HG03097 (cell line): ENCODE results near the gene CDH22.

Experiments
- ATAC-seq: cut with Tn5 transposase; IDR thresholded peaks from one replicate; pipeline ENCODE4 v1.9.1; 2021; ENCODE audit not compliant: unreplicated experiment, low FRiP score

CDH22 gene

DNA sequence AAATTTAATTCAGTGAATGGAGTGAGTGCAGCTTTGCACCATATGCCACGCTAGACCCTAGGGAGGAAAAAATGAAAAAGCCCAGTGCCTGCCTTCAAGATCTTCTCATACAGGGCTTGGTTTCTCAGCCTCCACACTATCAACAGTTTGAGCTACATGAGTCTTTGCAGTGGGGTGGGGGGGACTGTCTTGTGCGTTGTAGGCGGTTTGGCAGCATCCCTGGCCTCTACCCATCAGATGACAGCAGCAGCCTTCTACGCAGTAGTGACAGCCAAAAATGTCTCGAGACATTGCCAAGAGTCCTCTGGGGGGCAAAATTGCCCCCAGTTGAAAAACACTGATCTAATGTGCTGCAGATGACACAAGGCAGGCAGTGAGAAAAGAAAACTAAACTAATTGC, 6.2 kb downstream of the CDH22 start:
- ATAC-seq, result no peak

DNA sequence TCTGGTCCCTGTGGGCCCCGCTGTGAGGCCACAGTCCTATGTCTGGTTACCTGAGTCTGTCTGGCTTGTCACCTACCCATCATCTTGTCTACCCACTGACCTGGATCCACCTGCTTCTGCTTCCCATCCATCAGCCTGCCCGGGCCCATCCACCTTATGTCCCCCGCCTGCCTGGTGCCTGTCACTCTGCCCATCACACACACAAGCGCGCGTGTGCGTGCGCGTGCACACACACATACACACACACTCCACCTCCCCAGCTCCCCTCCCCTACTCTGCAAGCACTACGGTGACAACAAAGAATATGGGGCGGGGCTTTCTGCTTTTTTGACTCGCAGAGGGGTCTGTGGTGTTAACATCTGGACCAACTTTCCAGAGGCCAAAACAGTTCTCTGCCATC, 8.0 kb downstream of the CDH22 start:
- ATAC-seq, result no peak

DNA sequence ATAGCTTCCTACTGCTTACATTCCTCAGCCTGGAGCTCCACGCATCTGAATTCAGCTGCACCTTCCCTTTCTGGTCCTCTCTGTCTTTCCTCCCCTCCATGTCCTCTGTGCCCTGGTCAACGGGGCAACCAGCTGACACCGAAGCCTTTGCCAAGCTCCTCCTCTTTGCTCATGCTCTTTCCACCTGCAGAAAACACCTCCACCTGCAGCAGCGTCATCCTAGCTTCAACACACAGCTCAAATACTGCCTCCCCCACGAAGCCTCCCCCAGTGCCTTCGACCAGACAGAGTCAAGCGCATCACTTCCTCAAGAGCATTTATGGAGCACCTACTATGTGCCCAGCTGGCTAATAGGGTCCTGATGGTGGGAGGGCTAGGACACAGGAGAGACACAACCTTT, 9.2 kb downstream of the CDH22 start:
- no peak for ATAC-seq

DNA sequence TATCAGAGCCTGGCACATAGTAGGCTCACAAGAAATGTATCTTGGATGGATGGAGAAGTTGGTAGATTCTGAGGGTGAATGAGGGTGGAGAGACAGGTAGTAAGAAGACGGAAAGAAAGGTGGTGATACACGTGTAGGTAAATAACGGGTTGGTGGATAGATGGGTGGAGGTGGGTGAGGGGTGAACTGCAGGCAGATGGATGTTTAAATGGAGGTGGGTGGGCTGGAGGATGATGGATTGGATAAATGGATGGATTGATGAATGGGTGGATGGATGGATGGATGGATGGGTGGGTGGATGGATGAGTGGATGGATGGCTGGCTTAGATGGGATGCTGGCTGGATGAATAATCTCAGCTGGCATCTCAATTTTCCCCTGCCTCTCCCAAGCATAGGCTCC, 9.9 kb downstream of the CDH22 start:
- no peak for ATAC-seq

DNA sequence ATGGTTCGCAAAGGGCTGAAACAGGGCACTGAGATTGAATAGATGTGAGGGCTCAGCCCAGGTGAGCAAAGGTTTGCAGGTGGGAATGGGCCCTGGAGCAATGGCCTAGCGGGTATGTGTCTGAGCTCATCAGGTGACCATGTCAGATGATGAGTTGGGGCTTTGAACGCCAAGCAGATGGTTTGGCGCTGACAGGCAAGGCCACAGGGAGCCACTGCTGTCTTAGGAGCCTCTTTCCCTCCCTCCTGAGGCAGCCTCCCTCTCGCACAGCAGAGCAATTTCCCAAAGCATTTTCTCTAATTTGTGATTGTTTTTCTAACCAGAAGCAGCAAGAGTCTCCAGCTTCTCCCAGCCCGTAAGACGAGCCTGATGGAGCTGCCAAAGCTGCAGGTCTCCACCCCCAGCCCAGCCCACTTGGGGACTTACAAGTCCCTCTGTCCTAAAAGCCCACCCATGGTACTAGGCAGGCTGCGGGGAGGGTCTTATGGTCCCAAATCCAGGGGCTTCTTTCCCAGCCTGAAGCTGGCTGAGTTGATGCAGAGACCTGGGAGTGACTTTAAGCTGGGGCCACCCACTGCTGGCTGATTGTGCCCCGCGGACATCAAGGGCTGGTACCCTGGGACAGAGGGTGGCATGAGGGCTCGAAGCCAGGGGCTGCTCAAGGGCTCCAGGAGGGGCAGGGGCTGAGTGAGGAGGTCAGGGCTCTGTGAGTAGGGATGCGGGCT, 11.6 kb downstream of the CDH22 start:
- no peak for ATAC-seq

DNA sequence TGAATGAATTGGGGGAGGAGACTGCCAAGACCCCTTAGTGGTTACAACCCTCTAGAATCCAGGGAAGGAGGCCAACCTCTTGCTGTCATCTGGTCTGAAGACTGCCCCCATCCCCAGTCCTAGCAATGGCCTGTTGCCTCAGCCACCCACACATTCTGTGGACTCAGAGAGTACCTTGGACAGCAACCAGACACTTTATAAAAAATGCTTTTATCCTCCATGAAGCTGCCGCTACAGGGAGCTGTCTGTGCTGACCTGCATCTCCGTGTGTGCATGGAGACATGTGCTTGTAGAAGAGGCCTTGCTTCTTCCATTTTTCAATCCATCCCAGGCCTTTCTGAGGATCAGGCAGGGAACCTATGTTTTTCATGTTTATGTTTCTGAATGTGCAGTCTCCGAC, 15.2 kb downstream of the CDH22 start:
- ATAC-seq, result no peak

DNA sequence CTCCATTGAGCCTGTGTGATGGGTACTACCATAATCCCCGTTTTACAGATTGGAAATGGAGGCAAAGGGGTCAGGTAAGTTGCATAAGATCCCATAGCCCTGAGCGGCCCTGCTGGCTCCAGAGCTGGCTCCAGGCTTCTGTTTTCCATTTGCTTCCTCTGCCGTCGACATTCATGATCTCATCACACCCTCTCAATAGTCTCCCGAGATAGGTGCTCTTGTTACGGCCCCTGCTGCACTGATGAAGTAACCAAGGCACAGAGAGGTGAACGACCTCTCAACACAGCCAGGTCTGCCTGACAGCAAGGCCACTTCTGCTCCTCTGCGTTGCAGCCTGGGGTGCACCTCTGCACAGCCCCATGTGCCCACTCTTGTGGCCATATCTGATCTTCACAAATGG, 16.9 kb downstream of the CDH22 start:
- no peak for ATAC-seq

DNA sequence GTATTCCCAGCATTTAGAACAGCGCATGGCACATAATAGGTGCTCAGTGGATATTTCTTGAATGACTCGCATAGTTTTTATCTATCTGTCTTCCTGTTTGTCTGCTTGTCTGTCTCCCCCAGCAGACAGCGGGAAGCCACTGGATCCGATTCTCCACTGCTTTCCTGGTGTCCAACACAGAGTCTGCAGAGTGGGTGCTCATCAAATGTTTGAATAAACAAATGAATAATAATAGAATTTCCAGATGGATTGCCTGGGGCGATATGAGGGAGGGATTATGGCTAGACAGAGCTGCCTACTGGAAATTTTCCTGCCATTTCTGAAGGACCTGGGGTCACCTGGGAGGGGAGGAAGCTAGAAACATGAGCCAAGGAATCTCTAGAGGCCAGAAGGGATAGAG, 18.9 kb downstream of the CDH22 start:
- no peak for ATAC-seq

DNA sequence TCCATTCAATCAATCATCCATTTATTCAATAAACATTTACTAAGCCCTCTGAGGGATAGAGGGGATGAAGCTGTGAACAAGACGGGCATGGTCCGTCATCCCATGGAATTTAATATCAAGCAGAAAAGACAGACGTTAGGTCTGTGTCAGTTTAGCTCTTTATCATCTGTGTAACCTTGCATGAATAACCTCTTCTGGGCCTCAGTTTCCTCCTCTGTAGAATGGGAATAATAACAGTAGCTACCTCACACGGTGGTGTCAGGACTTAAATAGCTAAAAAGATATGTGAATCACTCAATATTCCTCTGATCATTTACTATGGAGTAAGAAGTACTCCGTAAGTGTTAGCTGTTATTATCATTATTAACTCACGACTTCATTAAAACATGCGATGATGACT, 21.3 kb downstream of the CDH22 start:
- ATAC-seq, result no peak

DNA sequence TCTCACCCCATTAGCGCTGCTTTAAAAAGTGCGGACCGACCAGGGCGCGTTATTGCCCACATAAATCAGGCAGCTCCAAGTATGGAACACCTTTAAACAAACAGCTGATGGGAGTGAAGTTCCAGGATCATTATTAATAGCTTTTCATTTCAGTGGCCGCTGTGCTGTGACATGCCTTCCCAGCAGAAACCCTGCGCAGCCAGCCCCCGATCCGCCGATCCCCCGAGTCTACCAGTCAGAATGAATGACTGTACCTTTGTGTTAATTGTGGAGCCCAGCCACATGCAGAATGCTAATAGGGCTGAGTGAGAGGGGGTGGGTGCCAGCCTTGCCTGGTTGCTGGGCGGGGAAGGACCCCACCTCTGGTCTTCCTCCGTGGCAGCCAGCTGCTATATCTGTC, 21.9 kb downstream of the CDH22 start:
- no peak for ATAC-seq

DNA sequence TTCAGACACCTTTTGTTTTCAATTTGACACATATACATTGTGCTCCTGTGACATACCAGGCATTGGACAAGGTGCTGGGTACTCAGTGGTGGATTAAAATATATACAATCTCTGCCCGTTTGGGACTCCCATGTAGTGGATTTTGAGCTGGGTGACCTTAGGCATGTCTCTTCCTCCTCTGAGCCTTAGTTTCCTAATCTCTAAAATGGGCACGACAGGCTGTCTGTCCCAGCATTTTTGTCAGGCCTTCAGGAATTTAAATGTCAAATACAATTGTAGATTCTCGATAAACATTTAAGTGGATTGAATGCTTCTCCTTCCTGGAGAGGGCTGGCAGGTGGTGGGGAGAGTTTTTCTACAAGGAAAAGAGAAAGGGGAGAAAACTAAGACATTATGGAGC, 22.6 kb downstream of the CDH22 start:
- ATAC-seq, result no peak

DNA sequence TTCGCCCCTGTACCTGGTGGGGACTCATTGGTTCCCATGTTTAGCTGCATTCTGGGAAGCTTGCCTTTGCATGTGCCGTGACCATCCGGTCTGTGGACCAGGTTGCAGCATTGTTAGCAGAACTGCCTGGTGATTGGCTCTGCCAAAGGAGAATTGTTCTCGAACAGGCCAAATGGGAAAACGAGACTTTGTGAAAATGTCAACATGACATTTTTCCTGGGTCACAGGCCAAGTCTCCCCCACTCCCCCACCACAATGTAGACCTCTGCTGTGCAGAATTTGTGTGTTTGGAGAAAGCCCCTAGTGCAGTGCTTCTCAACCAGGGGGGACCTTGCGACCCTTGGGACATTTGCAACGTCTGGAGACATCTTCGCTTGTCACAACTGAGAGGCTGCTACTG, 23.2 kb downstream of the CDH22 start:
- no peak for ATAC-seq

DNA sequence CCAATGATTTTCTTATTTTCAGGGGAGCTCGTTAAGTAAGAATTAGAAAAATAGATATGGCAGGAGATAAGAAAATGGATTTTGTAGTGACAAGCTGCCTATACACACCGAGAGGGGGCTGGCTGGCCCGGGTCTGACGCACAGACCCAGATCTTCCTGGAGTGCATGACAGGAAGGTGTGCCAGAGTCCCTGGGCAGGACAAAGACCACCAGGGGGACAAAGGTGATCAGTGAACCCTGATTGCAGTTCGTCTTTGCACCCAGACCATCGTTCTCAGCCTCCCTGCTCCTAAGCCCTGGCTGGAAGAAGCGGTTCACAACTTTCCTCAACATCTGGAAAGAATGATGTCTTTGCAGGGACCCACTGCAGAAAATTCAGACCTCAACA, 24.3 kb downstream of the CDH22 start:
- ATAC-seq, result no peak

DNA sequence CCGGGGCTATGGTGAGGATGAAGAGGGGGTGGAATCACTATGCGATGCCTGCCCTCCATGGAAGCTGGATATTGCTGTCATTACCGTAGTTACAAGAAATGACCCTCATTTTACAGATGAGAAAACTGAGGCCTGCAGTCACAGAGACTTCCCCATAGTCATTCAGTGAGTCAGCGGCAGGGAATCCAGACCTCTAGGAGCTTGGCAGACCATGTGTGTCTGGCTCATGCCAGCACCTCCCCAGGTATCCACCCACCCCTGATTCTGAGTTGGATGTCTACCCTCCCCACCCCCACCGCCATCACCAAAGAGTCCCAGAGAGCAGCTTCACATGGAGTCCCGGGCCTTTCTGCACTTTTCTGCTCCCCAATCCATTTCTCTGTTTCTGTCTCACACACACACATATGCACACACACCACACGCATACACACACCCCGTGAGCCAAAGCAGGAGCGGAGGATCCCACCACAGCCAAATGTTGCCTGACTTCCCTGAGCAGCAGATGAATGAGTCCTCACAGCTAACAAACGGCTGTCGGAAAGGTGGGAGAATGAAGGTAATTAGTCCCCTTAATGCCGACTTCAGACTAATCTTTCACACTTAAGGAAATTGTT, 24.8 kb downstream of the CDH22 start:
- no peak for ATAC-seq

DNA sequence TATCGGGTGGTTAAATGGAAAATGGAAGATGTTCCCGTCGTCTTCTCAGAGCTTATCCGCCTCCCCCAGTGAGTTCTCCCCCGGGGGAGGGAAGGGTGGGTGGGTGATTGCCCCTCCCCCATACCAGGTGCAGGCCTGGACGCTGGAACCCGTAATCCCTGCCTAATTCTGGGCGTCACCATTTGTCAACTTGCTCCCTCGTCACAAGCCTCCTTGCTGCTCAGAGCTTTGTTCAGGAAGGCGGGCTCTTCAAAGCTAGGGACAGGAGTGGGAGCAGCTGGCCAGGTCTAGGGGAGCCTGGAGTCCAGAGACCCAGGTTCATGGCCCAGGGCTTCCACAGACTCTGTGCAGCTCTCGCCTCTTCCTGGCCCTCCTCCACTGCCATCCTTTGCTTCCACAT, 25.6 kb downstream of the CDH22 start:
- ATAC-seq, result no peak

DNA sequence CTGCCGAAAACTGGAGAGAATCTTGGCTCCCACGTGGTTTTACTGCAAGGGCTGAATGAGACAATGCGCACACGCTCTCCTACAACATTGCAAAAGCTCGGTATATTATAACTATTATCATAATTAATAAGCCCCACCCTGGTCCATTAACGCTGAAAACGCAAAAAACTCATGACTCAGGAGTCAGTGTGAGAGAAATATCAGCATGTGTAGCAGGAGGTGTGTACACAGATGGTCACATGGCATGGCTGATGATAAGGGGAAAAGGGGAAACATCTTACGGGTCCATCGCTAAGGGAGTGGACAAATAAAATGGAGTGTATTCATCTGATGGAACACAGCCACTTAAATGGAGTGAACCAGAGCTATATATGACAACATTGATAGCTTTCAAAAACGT, 29.2 kb downstream of the CDH22 start:
- no peak for ATAC-seq

DNA sequence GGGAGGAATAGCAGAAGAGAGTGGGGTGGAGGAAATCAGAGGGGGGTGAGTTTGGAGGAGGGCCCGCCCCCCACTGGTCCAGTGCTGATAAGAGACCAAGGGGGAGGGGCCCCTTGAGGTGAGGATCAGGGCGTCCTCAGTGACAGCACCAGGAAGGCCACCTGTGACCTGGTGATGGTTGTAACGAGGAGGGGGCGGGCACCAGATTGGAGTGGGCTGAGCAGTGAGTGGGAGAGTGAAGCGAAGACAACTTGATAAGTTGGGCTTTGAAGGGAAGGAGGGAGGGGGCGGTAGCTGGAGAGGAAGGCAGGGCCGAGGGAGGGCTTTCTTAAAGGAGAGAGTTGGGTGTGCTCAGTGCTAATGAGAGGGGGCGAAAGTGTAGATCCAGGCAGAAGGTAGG, 30.7 kb downstream of the CDH22 start:
- ATAC-seq, result no peak

DNA sequence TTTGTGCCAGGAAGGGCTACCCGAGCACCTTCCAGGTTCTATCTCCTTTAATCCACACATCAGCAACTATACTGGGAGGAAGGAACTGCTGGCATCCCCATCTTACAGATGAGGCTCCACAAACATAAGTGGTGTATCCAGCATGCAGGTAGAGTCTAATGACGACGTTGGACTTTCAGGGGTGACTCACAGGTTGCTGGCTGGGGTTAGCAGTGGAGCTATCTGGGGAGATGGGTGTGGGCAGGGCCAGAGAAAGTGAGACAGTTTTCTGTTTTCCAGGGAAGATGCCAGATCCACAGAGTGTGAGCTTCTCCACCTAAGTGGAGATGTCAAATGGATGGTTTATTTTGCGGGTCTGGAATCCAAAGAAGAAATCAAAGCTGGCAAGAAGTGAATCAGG, 31.8 kb downstream of the CDH22 start:
- no peak for ATAC-seq

DNA sequence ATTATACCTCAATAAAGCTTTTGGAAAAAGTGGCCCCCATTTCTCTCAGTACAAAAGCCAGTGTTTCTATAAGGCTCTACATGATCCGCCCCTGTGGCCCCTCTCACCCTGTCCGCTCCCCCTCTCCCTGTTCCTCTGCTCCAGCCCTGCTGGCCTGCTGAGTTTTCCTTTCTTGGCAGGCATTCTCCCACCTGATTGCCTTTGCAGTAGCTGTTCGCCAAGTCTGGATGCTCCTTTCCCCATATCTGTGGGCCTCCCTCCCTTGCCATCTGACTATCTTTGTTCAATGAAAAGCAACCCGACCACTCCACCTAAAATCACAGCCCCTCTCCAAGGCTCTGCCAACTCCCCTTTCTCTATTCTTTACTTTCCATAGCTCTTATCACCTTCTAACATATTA, 33.2 kb downstream of the CDH22 start:
- ATAC-seq, result no peak

DNA sequence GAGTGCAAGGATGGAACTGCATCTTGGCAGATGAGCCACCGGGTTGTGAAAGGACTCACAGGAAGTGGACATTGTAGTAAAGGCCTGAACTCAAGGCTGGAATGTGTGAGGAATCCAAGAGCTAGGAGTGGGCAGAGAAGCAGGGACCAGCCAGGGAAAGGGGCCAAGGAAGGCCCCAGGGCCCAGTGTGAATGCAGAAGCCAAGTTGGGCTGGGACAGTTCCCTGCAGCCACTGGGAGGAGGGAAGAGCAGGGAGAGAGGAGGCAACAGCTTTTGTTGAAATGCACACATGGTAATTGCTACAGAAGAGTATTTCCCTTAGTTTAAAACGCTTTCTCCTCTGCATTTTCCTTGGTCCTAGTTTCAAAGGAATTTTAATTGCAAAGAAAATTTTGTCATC, 34.6 kb downstream of the CDH22 start:
- ATAC-seq, result no peak

DNA sequence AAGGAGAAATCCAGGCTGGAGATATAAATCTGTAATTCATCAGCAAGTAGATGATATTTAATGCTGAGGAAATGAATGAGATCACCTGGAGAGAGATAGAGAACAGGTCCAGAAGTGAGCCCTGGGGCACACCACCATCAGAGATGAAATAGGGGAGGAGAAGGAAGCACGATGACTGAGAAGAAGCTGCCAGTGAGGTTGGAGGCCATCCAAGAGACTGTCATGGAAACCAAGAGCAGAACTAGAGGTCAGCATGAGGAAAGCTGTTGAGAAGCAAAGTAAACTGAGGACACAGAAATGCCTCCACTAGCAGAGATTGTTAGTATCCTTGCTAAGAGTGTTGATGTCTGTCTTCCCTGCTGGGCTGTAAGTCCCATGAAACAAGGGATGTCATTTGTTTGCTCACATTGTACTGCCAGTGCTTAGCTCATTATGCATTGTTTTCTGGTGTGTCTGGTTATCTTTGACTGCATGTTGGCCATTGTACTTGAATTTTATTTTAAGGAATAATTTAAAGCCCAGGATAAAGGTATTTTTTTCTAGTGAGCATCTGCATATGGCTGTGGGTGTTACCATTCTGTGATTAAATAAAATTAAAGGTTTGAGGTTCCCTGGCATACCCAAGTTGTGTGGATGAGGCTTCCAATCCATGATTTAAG, 35.8 kb downstream of the CDH22 start:
- ATAC-seq, result no peak
